Fibroblast of lung (primary cell): ENCODE results near the gene UTY.

ENCODE experiments used
- CTCF ChIP-seq, 2 donors: IDR thresholded peaks in 1 of 2; conservative IDR thresholded peaks in 1 of 2; 1 replicate in 1 of 2; 2 replicates in 1 of 2; pipeline ENCODE4 v1.5.1; 2011 to 2012; ENCODE audit warnings: low read length in 2 of 2, control low read depth in 1 of 2, inconsistent platforms in 1 of 2, low read depth in 1 of 2, mild to moderate bottlenecking in 1 of 2
- EZH2 ChIP-seq: IDR thresholded peaks from 2 replicates; pipeline ENCODE4 v1.5.1; 2012; ENCODE audit warnings: low read length, control low read depth, mild to moderate bottlenecking; ENCODE audit errors: missing control alignments

DNA sequence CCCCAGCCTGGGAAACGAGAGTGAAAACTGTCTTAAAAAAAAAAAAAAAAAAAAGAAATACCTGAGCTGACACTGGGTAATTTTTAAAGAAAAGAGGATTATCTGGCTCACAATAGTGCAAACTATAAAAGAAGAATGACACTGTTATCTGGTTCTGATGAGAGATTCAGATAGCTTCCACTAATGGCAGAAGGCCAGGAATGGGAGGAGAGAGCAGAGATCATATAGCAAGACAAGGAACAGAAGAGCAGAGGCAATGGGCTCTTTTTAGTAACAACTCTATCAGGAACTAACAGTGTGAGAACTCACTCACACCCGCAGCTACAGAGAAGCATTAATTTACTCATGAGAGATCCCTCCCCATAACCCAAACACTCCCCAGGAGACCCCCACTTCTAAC lies 184.8 kb downstream of the UTY start:
- TF ChIP-seq CTCF (conservative IDR thresholded peaks at IDR 0.05 in 1 of 2, IDR thresholded peaks at IDR 0.05 in 1 of 2; ENCODE audit: low read depth in 1 of 2, low read length in 2 of 2) (no peak), EZH2 (no peak)
